Stimulated activated CD8-positive, alpha-beta memory T cell treated with anti-CD3 and anti-CD28 coated beads, Interleukin-7, amount 100 ng/mL, for 1 hour (primary cell): ENCODE results near the gene FNDC3B.
"Not testable (repeated sequence)": the region's sequence is repeated elsewhere in the genome, so short reads cannot be mapped to it uniquely, and the experiment has no call there.

Experiments used
- DNase-seq, 2 donors: peaks; one replicate each; pipeline ENCODE4 v3.0.0-alpha.2; 2020; ENCODE audit warnings: low read depth in 2 of 2

The FNDC3B gene

DNA sequence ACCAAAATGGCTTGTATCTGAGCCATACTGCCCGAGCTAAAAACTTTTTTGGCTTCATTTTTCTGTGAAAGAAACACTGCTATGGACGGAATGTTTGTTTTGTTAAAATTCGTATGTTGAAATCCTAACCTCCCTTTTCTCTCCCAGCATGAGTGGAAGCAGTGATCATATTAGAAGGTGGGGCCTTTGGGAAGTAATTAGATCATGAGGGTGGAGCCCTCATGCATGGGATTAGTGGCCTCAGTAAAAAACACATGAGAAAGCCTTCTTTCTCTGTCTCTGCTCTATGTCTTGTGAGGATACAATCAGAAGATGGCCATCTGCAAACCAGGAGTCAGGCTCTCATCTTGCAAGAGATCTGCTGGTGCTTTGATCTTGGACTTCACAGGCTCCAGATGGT, 7.4 kb upstream of the FNDC3B start:
- no peak for DNase-seq

DNA sequence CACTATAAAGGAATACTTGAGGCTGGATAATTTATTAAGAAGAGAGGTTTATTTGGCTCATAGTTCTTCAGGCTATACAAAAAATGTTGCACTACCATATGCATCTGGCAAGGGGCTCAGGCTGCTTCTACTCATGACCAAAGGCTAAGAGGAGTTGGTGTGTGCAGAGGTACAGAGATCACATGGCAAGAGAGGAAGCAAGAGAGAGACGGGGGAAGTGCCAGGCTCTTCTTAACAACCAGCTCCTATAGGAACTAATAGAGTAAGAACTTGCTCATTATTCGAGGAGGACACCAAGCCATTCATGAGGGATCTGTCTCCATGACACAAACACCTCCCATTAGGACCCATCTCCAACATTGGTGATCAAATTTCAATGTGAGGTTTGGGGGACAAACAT, 6.0 kb upstream of the FNDC3B start:
- no peak for DNase-seq

DNA sequence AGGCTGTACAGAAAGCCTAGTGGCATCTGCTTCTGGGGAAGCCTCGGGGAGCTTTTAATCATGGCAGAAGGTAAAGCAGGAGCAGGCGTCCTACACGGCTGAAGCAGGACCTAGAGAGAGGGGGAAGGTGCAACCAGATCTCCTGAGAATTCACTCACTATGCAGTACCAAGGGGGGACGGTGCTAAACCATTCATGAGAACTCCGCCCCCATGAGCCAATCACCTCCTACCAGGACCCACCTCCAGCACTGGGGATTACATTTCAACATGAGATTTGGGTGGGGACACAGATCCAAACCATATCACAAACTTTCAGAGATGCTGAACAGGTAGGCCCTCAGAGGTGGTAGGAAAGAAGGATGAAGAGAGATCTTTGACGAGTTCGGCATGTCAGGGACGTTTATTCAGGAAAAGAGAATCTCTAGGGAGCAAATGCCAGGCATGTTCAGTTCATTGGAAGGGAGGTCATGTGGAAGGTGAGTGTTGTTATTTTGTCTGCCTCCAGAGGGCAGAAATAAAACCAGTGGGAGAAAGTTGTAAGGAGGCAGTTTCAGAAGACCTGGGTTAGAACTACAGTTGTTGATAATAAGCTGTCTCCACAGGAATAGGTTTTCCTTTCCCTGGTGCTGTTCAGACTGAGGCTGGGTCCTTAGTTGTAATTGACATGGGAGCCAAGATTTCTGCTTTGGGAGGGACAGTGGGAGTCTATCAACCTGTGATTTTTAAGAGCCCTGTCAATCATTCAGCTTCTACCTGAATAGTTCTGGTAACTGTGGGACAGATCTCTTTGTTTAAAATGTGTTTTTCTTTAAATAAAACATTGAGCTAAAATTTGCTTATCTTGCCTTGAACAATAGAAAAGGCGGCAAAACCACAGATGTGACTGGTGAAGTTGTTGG, 4.3 kb upstream of the FNDC3B start:
- DNase-seq, result no peak

DNA sequence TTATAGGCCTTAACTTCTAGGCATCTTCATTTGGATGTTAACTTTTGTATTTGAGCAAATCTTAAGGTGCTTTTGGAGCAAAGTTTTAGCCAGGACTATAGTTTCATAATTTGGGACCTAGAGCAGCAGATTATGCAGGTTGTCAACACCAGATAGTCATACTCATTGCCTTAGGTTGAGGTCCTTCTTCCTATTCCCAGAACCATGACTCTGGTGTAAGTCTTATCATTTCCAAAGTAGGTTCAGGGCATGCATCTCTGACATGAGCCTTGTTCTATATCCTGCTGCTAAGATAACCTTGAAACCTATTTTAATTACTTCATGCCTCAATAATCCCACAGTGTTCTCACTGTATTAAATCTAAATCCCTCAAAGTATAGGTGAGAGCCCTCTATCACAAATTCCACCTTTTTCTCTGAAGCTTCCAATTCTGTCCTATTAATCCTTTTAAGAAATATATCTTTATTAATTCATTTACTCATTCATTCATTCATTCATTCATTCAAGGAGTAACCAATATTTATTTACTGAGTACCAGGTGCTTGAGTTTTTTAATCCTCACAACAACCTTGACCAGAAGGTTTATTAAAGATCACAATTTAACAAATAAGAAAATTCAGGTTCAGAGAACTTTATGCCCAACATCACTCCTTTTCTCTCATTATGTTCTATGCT, 2.7 kb upstream of the FNDC3B start:
- no peak for DNase-seq

DNA sequence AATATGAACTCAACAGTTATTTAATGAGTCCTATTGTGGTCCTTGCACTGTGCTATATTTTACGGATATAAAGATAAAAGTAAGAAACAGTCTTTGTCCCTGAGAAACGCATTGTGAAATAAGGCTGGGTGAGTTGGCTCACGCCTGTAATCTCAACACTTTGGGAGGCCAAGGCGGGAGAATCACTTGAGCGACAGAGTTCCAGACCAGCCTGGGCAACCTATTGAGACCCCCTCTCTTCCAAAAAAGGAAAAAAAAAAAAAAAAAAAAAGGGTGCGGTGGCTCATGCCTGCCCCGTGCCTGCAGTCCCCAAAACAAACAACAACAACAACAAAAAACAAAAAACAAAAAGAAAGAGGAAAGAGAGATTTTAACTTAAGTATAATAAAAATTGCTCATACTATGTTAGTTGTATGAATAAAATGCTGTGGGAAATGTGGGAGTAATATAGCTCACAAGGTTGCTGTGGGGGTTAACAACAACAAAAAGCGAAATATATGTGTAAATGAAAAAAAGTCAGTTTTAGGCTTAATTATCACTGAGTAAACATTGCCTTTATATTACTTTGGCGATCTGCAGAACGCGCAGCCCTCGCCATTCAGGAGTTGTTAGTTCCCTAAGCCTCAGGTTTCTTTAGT, 461 bp upstream of the FNDC3B start:
- DNase-seq, result no peak

DNA sequence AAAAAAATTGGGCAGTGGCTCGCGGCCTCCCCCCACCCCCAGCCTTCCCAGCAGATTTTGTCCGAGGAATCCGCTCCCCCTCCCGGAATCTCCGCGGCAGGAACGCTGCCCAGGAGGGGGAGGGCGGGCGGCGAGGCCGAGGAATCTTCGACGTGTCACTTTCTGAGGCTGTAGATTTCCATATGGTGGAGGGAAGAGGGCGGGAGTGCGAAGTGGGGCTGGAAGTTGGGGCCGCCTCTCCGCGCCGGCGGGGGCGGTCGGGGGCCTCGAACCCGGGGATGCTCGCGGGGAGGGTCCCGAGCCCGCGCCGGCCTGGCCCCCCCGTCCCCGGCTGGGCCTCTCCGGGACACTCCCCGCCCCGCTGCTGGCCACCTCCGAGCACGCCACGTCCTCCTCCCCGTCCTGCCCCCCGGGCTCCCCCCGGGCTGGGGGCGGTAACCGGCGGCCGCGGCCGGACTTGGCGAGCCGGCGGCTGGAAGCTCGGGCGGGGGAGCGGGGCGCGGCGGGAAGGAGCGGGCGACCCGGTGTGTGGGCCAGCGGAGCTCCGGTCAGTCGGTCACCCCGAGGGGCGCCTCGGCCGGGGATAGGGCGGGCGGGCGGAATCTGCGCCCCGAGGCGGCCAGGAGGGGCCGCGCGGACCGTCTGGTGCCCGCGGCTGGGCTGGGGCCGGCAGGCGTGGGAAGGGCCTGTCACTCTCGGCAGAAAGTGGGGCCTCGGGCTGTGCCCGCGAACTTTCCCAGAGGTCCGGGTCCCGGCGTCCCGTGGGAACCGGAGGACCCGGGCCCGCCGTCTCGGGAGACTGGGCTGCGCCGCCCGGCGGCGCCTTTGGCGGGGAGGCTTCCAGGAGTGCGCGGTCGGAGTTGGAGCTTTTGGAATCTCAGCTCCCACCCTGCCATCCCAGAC, 951 bp downstream of the FNDC3B start:
- peak in 1 of 2 donors; percentile 10 for DNase-seq

DNA sequence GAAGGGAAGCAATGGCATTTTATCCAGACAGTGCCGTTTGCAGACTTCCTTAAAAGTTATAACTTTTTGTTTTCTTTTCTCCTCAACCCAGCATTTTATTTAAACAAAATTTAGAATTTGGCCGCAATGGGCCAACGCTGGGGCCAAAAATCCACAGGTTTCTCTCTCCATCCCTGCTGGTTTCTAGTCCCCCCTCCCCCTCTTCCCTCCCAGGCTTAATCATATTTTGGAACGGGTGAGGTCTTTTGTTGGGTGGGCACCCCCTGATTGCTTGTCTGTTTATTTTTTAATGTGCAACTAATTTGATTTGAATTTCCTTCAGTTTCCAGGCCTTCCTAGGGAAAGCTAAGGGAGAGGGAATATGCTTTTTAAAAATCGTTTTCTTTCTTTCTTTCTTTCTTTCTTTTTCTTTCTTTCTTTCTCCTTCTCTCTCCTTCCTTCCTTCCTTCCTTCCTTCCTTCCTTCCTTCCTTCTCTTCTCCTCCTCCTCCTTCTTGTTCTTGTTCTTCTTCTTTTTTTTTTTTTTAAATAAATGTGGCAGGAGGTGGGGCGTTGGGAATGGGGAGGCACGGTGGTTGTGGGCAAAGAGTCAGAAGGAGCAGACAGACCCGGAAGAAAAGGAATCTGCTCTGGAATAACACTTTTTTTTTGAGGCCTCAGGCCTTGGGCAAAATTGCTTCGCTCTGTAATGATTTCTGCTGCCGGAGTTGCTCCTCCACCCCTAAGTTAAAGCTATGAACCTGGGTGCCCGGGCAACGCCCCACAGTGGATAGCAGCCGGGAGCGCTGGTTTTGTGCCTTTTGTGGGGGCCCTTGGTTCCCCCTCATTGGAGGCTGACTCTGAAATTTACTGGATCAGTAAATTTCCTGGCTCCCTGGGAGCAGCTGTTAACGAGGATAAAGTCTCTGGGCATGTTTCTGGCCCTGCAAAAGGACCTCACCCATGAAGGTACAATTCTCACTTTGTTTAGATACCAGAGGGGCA, 1.9 kb downstream of the FNDC3B start:
- no peak for DNase-seq

DNA sequence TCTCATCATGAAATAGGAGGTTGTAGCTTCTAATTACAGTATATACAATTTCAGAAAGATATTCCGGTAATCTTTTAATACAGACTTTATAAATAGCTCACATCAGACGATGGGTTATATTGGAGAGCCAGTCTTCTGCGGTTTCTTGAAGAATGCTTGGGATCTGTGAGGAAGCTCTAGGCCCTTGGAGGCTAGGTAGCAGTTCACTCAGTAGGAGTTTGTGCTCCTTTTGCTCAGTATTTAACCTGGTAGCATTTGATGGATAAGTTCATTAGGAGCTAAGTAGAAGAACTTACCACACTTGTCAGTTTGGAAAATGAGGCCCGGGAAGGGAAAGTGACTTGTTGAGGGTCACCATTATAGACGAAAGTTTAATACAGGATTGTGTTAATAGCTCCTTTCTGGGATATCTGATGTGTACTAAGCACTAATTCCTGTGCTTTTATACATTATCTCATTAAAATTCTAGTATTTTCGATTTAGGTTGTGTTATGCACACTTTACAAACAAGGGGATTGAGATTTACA, 2.8 kb downstream of the FNDC3B start:
- no peak for DNase-seq

DNA sequence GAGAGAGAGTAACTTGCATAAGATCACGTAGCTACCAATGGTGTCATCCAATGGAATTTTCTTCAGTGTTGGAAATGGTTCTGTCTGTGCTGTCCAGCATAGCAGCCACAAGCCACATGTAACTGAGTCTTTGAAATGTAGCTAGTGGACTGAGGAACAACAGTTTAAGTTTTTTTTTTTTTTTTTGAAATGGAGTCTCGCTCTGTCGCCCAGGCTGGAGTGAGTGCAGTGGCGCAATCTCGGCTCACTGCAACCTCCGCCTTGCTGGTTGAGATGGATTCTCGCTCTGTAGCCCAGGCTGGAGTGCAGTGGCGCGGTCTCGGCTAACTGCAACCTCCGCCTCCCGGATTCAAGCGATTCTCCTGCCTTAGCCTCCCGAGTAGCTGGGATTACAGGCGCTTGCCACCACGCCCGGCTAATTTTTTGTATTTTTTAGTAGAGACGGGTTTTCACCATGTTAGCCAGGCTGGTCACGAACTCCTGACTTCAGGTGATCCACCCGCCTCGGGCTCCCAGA, 3.3 kb downstream of the FNDC3B start:
- not testable (repeated sequence) for DNase-seq

DNA sequence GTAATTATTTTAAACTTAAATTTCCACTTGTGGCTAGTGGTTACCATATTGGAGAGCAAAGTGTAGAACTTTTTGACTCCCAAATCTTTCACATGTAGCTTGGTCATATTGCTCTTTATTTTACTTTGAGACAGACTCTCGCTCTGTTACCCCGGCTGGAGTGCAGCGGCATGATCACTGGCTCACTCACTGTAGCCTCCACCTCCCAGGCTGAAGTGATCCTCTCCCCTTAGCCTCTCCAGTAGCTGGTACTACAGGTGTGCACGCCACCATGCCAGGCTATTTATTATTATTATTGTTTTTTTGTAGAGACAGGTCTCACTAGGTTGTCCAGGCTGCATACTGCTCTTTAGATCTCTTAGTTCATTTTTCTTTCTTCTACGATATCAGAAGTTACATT, 3.9 kb downstream of the FNDC3B start:
- DNase-seq, result no peak

DNA sequence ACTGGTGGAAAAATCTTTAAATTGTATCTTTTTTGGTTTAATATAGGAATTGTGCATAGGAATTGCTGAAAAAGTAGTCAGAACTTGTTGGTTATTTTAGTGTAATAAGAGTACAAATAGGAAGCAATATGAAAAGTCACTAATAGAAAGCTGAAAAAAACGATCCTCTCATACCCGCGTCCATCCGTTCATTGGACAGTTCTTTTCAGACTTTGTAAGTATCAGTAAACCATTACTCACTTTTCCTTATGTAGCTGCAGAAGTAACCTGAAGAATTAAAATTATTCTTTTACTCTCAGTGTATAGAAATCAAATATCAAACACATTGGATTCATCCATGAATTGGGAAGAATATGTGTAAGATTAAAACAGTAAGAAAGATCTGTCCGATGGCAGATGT, 4.4 kb downstream of the FNDC3B start:
- DNase-seq, result no peak

DNA sequence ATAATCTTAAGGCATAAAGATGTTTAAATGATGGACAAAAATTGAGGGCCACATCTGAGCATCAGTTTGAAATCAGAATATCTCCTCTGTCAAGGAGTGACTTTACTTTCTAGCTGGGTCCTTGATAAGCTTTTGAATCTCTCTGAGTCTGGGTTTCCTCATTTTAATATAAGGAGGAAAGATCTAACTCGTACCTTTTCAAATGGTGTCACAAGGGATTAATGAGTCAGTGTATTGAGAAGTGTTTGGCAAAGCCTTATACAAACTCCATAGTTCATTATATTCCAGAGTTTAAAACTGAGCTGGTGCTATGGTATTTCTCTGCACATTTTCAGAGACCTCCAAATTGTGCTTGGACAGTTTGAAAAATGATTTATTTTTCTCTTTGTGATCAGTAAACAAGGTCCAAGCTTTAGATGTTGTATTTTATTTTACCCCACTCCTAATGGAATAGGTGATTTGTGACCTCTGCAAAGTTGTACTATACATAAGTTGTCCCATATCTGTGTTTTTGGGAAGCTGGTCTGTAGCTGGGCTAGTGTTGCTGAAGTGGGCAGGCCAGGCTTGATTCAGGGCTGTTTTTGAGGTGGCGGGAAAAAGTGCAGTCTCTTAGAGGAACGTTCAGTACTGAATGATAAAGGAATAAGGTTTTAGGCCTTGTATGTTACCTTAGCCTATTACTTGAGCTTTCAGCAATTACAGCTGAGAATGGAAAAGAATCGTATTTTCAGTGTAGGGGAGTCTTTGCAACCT, 5.6 kb downstream of the FNDC3B start:
- no peak for DNase-seq

DNA sequence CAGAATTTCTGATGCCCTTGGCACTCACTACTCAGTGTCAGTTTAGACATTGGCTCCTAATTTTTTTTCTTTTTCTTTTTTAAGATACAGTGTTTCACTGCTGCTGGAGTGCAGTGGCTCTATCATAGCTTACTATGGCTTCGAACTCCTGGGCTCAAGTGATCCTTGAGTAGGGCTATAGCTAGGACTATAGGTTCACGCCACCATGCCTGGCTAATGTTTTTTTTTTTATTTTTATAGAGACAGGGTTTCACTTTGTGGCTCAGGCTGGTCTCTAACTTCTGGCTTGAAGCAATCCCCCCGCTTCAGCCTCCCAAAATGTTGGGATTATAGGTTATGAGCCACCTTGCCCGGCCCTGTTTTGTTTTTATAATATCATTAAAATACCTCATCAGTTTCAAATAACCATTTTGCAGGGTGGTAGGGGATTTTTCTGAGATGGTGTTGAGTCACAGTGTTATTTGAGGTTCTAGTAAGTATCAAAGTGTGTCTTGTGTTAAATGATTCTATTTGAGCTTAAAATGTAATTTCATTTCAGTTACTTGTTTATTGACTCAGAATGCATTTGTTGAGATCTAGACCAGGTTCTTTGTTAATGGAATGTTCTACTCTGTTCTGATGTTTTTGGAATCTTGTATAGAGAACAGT, 7.0 kb downstream of the FNDC3B start:
- no peak for DNase-seq

DNA sequence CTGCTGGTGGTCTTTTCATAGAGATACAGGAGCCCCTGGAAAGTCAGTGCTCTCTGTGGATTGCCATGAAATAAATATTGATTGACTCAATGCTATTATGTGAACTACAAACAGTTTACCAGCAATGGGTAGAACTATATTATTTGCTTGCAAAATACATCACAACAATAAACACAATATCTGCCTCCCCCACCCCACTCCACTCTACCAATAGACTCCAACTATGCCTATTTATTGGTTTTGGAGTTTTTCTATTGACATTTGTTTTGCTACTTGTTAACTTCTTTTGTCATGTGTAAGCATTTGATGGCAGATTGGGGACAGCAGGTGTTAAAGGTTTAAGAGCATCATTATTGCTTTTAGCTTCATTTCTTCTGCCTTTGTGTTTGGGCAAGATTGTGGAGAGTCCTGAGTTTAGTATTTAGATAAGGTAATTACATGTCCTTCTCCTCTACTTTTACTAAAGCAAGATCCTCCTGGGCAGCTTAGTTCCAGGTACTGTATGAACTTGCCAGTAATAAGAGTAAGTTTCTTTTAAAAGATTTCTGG, 8.3 kb downstream of the FNDC3B start:
- no peak for DNase-seq

DNA sequence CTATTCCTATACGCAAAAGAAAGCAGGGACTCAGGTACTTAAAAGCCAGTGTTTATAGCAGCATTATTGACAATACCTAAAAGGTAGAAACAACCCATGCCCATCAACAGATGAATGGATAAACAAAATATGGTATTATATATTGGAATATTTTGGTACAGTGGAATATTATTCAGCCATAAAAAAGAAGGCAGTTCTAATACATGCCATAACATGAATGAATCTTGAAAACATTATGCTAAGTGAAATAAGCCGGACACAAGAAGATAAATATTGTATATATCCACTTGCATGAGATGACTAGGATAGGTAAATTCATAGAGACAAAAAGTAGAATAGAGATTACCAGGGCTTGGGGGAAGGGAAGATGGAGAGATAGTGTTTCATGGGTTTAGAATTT, 9.2 kb downstream of the FNDC3B start:
- no peak for DNase-seq

DNA sequence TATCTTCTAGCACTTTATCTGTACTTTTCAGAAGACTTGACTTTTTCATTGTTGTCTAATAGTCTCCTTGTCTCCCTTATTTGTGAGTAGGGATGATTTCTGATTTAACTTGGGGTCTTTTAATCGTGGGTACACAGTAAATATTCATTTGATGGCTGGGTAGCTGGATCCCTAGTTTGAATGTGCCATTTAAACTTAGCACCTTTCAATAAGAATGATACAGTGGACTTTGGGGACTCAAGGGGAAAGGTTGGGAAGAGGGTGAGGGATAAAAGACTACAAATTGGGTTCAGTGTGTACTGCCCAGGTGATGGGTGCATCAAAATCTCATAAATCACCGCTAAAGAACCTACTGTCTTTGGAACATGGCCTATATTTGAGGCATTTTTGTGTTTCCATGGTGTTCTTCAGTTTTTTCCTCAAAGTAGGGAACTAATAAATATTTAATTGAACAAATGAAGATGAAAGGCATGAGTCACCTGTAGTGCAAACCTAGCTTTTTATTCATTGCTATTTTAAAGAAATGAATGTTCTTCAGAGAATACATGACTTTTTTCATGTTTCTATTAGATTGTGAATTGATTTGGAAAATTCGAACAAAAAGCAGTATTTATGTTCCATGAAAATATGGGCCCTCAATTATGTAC, 12.1 kb downstream of the FNDC3B start:
- no peak for DNase-seq

DNA sequence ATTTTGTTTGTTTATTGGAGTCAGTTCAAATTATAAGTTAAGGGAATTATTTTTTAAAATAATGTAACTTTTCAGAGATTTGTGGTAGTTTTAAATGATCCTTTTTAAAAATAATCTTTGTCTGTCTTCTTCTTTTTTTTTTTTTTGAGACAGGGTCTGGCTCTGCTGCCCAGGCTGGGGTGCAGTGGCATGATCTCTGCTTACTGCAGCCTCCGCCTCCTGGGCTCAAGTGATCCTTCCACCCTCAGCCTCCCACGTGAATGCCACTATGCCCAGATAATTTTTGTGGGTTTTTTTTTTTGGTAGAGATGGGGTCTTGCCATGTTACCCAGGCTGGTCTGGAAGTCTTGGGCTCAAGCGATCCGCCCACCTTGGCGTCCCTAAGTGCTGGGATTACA, 12.6 kb downstream of the FNDC3B start:
- DNase-seq, result no peak

DNA sequence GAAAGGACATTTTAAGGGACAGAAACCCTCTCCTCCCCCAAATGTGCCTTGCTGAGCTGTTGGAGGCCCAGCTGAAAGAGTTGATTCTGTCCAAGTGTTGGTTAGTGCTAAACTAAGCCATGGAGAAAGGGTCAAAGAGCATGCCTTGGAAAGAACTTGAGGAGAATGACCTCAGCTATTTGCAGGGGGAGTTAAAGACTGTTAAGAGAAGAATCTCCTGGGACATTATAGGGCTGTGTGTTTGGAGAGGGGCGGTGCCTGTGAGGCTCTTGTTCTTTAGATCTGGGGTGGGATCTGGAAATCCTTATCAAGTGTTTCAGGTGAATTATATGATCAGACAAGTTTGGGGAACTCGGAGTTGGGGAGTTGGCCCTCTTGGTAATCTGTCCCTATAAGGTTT, 13.0 kb downstream of the FNDC3B start:
- DNase-seq, result no peak
